HG02981 (cell line): ENCODE data around the gene PCDHA6.
"Not testable (repeated sequence)": the region's sequence is repeated elsewhere in the genome, so short reads cannot be mapped to it uniquely, and the experiment has no call there.

Experiments used
- ATAC-seq: cut with Tn5 transposase; IDR thresholded peaks from one replicate; pipeline ENCODE4 v1.9.1; 2021; ENCODE audit warnings: mild to moderate bottlenecking, moderate library complexity; ENCODE audit not compliant: unreplicated experiment

The PCDHA6 gene

GRCh38 chr5:140821375-140822280 is 6.1 kb upstream of the PCDHA6 start, which contains the start of gene PCDHA5:
TSS of gene PCDHA5 (plus strand) at chr5:140821613.
- ATAC-seq = no peak

- ATAC-seq = no peak
Observed at GRCh38 chr5:140822281-140822629, 5.5 kb upstream of the PCDHA6 start.

- ATAC-seq = not testable (repeated sequence)
Observed at GRCh38 chr5:140822969-140823368, 4.8 kb upstream of the PCDHA6 start.

- no peak for ATAC-seq
Observed at GRCh38 chr5:140823475-140823874, 4.3 kb upstream of the PCDHA6 start.

- ATAC-seq = no peak
Observed at GRCh38 chr5:140828362-140828737, 590 bp downstream of the PCDHA6 start.

- not testable (repeated sequence) for ATAC-seq
Observed at GRCh38 chr5:140829511-140830501, 2.0 kb downstream of the PCDHA6 start.

- ATAC-seq = no peak
Observed at GRCh38 chr5:140833993-140834392, 6.2 kb downstream of the PCDHA6 start, which contains the start of gene PCDHA7. TSS of gene PCDHA7 (plus strand) at chr5:140834269. CDS start at chr5:140834384, 115 bp downstream.

- ATAC-seq = not testable (repeated sequence)
Observed at GRCh38 chr5:140834439-140835008, 6.8 kb downstream of the PCDHA6 start.

GRCh38 chr5:140835622-140836510 is 8.1 kb downstream of the PCDHA6 start:
- no peak for ATAC-seq

- no peak for ATAC-seq
Observed at GRCh38 chr5:140840978-140841962, 13.5 kb downstream of the PCDHA6 start, which contains the start of gene PCDHA8. TSS of gene PCDHA8 (plus strand) at chr5:140841187. CDS start at chr5:140841322, 135 bp downstream.

- no peak for ATAC-seq
Observed at GRCh38 chr5:140842798-140843733, 15.3 kb downstream of the PCDHA6 start.

- not testable (repeated sequence) for ATAC-seq
Observed at GRCh38 chr5:140848139-140849102, 20.7 kb downstream of the PCDHA6 start, which contains the start of gene PCDHA9. TSS of gene PCDHA9 (plus strand) at chr5:140848382. CDS start at chr5:140848496, 114 bp downstream.

GRCh38 chr5:140849831-140850634 is 22.3 kb downstream of the PCDHA6 start:
- ATAC-seq = not testable (repeated sequence)

- ATAC-seq = no peak
Observed at GRCh38 chr5:140855772-140856674, 28.3 kb downstream of the PCDHA6 start, which contains the start of gene PCDHA10. TSS of gene PCDHA10 (plus strand) at chr5:140855897. CDS start at chr5:140856049, 152 bp downstream.
